Measurements from ENCODE around the gene SND1. TPM values are rescaled to one million over a fixed set of nuclear protein-coding genes. Genes with fewer than 3 reads are reported as not detected.

The SND1 gene
- total and polyA plus RNA-seq, 2 donors (not counting 1 experiment from before 2014, with no cell fraction given) = 137 to 174 TPM

- H3K4me1 ChIP-seq (ENCODE audit: control insufficient read depth, extremely low read depth, insufficient read depth, low read length) = no peaks in the 10 kb centered on the region
- no peak overlapping the region for H3K27ac ChIP-seq (ENCODE audit: insufficient read depth, low read length)
- TF ChIP-seq, protein P1, sequence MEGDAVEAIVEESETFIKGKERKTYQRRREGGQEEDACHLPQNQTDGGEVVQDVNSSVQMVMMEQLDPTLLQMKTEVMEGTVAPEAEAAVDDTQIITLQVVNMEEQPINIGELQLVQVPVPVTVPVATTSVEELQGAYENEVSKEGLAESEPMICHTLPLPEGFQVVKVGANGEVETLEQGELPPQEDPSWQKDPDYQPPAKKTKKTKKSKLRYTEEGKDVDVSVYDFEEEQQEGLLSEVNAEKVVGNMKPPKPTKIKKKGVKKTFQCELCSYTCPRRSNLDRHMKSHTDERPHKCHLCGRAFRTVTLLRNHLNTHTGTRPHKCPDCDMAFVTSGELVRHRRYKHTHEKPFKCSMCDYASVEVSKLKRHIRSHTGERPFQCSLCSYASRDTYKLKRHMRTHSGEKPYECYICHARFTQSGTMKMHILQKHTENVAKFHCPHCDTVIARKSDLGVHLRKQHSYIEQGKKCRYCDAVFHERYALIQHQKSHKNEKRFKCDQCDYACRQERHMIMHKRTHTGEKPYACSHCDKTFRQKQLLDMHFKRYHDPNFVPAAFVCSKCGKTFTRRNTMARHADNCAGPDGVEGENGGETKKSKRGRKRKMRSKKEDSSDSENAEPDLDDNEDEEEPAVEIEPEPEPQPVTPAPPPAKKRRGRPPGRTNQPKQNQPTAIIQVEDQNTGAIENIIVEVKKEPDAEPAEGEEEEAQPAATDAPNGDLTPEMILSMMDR (conservative IDR thresholded peaks at IDR 0.05 in 1 of 2, IDR thresholded peaks at IDR 0.05 in 1 of 2; ENCODE audit: low read depth in 1 of 2, low read length in 2 of 2) = no peak
- no peak for TF ChIP-seq EZH2 (IDR thresholded peaks at IDR 0.05; ENCODE audit: low read length, missing control alignments)
- H3K79me2 ChIP-seq (ENCODE audit: control insufficient read depth, insufficient read depth, low read length) = peaks cover 35% of the 10 kb centered on the region
- no peaks in the 10 kb centered on the region for H3K9me3 ChIP-seq (ENCODE audit: control insufficient read depth, insufficient read depth, low read depth, low read length)
- H2AFZ ChIP-seq (ENCODE audit: low read length) = no peak overlapping the region
- no peaks in the 10 kb centered on the region for H3K27me3 ChIP-seq (ENCODE audit: control insufficient read depth, insufficient read depth, low read length)
- DNase-seq (ENCODE audit: low read depth in 2 of 2) = no peak
- no peaks in the 10 kb centered on the region for H3K36me3 ChIP-seq (ENCODE audit: control insufficient read depth, insufficient read depth, low read length)
- H4K20me1 ChIP-seq (ENCODE audit: control insufficient read depth, extremely low read depth, insufficient read depth, low read length) = peaks cover 2% of the 10 kb centered on the region
- no peak overlapping the region for H3K4me2 ChIP-seq (ENCODE audit: extremely low read depth, insufficient read depth, low read length)
- no peak overlapping the region for H3K4me3 ChIP-seq (replicated peaks in 1 of 4; ENCODE audit: control extremely low read depth in 1 of 4, insufficient read depth in 1 of 4, low read depth in 3 of 4, low read length in 4 of 4)
- H3K9ac ChIP-seq (ENCODE audit: insufficient read depth, low read length) = no peak overlapping the region
Measured at GRCh38 chr7:127760436-127761031, 108.5 kb downstream of the SND1 start.

- TF ChIP-seq EZH2 (IDR thresholded peaks at IDR 0.05; ENCODE audit: low read length, missing control alignments) = no peak
- TF ChIP-seq, protein P1 (conservative IDR thresholded peaks at IDR 0.05 in 1 of 2, IDR thresholded peaks at IDR 0.05 in 1 of 2; ENCODE audit: low read depth in 1 of 2, low read length in 2 of 2) = no peak
- no peaks in the 10 kb centered on the region for H3K27me3 ChIP-seq (ENCODE audit: control insufficient read depth, insufficient read depth, low read length)
- no peak overlapping the region for H3K4me3 ChIP-seq (replicated peaks in 1 of 4; ENCODE audit: control extremely low read depth in 1 of 4, insufficient read depth in 1 of 4, low read depth in 3 of 4, low read length in 4 of 4)
- no peak overlapping the region for H2AFZ ChIP-seq (ENCODE audit: low read length)
- H3K4me1 ChIP-seq (ENCODE audit: control insufficient read depth, extremely low read depth, insufficient read depth, low read length) = no peaks in the 10 kb centered on the region
- peaks cover under 1% of the 10 kb centered on the region for H4K20me1 ChIP-seq (ENCODE audit: control insufficient read depth, extremely low read depth, insufficient read depth, low read length)
- DNase-seq (ENCODE audit: low read depth in 2 of 2) = no peak
- no peaks in the 10 kb centered on the region for H3K36me3 ChIP-seq (ENCODE audit: control insufficient read depth, insufficient read depth, low read length)
- peaks cover 32% of the 10 kb centered on the region for H3K79me2 ChIP-seq (ENCODE audit: control insufficient read depth, insufficient read depth, low read length)
- H3K27ac ChIP-seq (ENCODE audit: insufficient read depth, low read length) = no peak overlapping the region
- H3K9ac ChIP-seq (ENCODE audit: insufficient read depth, low read length) = no peak overlapping the region
- H3K4me2 ChIP-seq (ENCODE audit: extremely low read depth, insufficient read depth, low read length) = no peak overlapping the region
- H3K9me3 ChIP-seq (ENCODE audit: control insufficient read depth, insufficient read depth, low read depth, low read length) = no peaks in the 10 kb centered on the region
Measured at GRCh38 chr7:127761196-127761595, 109.2 kb downstream of the SND1 start.

DNA sequence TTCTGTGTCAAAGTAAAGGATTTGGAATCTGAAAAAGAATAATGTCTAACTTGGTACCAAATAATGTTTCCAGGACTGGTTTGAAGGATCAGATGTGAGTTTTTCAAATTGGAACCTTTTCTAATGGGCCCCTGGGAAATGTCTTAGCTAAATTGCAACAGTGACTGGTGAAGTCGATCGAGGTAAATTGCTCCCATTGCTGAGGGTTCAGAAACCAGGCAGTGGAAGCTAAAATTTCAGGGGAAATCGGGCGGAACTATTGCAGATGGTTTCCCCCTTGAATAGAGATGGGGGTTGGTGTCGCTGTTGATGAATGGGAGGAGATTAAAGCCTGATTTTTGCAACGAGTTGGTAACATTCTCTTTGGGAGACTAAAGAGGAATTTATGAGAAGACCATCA is 112.7 kb downstream of the SND1 start:
- no peaks in the 10 kb centered on the region for H3K9me3 ChIP-seq (ENCODE audit: control insufficient read depth, insufficient read depth, low read depth, low read length)
- TF ChIP-seq, protein P1 (conservative IDR thresholded peaks at IDR 0.05 in 1 of 2, IDR thresholded peaks at IDR 0.05 in 1 of 2; ENCODE audit: low read depth in 1 of 2, low read length in 2 of 2) = no peak
- TF ChIP-seq EZH2 (IDR thresholded peaks at IDR 0.05; ENCODE audit: low read length, missing control alignments) = no peak
- H3K4me3 ChIP-seq (replicated peaks in 1 of 4; ENCODE audit: control extremely low read depth in 1 of 4, insufficient read depth in 1 of 4, low read depth in 3 of 4, low read length in 4 of 4) = no peak overlapping the region

More for the DNA sequence above, 112.7 kb downstream of the SND1 start:
- DNase-seq (ENCODE audit: low read depth in 2 of 2) = no peak
- peaks cover 19% of the 10 kb centered on the region for H3K79me2 ChIP-seq (ENCODE audit: control insufficient read depth, insufficient read depth, low read length)
- no peak overlapping the region for H3K9ac ChIP-seq (ENCODE audit: insufficient read depth, low read length)
- H4K20me1 ChIP-seq (ENCODE audit: control insufficient read depth, extremely low read depth, insufficient read depth, low read length) = no peaks in the 10 kb centered on the region
- H2AFZ ChIP-seq (ENCODE audit: low read length) = no peak overlapping the region
- no peak overlapping the region for H3K27ac ChIP-seq (ENCODE audit: insufficient read depth, low read length)
- H3K4me2 ChIP-seq (ENCODE audit: extremely low read depth, insufficient read depth, low read length) = no peak overlapping the region
- no peaks in the 10 kb centered on the region for H3K27me3 ChIP-seq (ENCODE audit: control insufficient read depth, insufficient read depth, low read length)
- no peaks in the 10 kb centered on the region for H3K36me3 ChIP-seq (ENCODE audit: control insufficient read depth, insufficient read depth, low read length)
- peaks cover under 1% of the 10 kb centered on the region for H3K4me1 ChIP-seq (ENCODE audit: control insufficient read depth, extremely low read depth, insufficient read depth, low read length)
